ENCODE results near the gene MRPS27. TPM values are rescaled to one million over a fixed set of nuclear protein-coding genes. Genes with fewer than 3 reads are reported as not detected.

The MRPS27 gene
- total and polyA plus RNA-seq, 9 of the 15 experiments (the other 6 are each of a cell fraction or from before 2014, with no cell fraction given): 73.6 to 144 (median 106) TPM

DNA sequence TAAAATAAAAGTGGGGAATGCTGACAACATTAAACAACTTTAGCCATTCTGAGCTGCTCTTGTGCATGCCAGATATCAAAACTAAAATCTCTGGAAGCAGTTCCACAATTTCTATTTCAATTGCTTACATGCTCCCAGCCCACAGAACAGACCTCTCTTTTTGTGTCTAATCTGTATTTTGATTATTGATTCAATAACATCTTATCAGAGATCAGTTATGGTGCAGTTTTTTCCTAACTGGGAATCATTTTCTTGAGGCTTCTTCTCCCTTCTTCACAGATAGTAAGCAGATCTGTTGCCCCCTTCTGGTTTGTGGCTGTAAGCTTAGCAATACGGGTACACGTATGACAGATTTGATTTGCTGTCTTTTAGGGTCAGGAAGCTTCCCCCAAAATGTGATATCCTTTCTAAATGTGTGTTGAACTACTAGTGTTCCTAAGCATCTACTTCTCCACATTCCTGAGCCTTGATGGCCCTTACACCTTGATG is 39.4 kb downstream of the MRPS27 start (continued):
- TF ChIP-seq, protein P1, sequence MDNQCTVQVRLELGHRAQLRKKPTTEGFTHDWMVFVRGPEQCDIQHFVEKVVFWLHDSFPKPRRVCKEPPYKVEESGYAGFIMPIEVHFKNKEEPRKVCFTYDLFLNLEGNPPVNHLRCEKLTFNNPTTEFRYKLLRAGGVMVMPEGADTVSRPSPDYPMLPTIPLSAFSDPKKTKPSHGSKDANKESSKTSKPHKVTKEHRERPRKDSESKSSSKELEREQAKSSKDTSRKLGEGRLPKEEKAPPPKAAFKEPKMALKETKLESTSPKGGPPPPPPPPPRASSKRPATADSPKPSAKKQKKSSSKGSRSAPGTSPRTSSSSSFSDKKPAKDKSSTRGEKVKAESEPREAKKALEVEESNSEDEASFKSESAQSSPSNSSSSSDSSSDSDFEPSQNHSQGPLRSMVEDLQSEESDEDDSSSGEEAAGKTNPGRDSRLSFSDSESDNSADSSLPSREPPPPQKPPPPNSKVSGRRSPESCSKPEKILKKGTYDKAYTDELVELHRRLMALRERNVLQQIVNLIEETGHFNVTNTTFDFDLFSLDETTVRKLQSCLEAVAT (IDR thresholded peaks at IDR 0.05): 0 out of 4 replicates have a peak, but pooled peaks of 1 of the 2 experiments have one; percentile 17
- TF ChIP-seq TEAD2 (tag; IDR thresholded peaks at IDR 0.05) (no peak), TOE1 (IDR thresholded peaks at IDR 0.05; ENCODE audit: borderline replicate concordance) (0 out of 2 replicates have a peak, but pooled peaks have one; percentile 40), TOE1 (CRISPR knock-in tag; IDR thresholded peaks at IDR 0.05; ENCODE audit: borderline replicate concordance, low read depth) (no peak), ZNF280B (CRISPR knock-in tag; IDR thresholded peaks at IDR 0.05) (no peak), TFE3 (CRISPR knock-in tag; IDR thresholded peaks at IDR 0.05) (no peak), TARDBP (IDR thresholded peaks at IDR 0.05) (no peak), NEUROD1 (IDR thresholded peaks at IDR 0.05; ENCODE audit: borderline replicate concordance, low read depth, low read length, partially characterized antibody) (no peak), MYC (IDR thresholded peaks at IDR 0.05; ENCODE audit: low read depth, low read length) (no peak), MYC (CRISPR knock-in tag; IDR thresholded peaks at IDR 0.05; ENCODE audit: borderline replicate concordance, low read depth) (no peak), TRIM24 (IDR thresholded peaks at IDR 0.05) (no peak), CGGBP1 (CRISPR knock-in tag; IDR thresholded peaks at IDR 0.05) (no peak), ESRRB (CRISPR knock-in tag; IDR thresholded peaks at IDR 0.05; ENCODE audit: borderline replicate concordance) (no peak), SRF (CRISPR knock-in tag; IDR thresholded peaks at IDR 0.05) (peak in 1 of 2 experiments; percentile 43; a peak in 1 of 4 replicates), SETDB1 (IDR thresholded peaks at IDR 0.05; ENCODE audit: low read length) (no peak), ZNF561 (CRISPR knock-in tag; conservative IDR thresholded peaks at IDR 0.05) (no peak), TBP (optimal IDR thresholded peaks at IDR 0.05; ENCODE audit: low read depth, low read length) (no peak), ETS2 (tag; IDR thresholded peaks at IDR 0.05; ENCODE audit: borderline replicate concordance, poor library complexity, severe bottlenecking) (no peak), NUFIP1 (IDR thresholded peaks at IDR 0.05; ENCODE audit: partially characterized antibody) (no peak), EGR1 (conservative IDR thresholded peaks at IDR 0.05) (no peak), PTBP1 (IDR thresholded peaks at IDR 0.05; ENCODE audit: low read depth, low read length) (no peak), NBN (IDR thresholded peaks at IDR 0.05; ENCODE audit: low read depth) (0 out of 2 replicates have a peak, but pooled peaks have one; percentile 20), MYNN (IDR thresholded peaks at IDR 0.05) (no peak), MYNN (CRISPR knock-in tag; IDR thresholded peaks at IDR 0.05) (no peak)
